Stimulated activated CD8-positive, alpha-beta memory T cell treated with anti-CD3 and anti-CD28 coated beads, Interleukin-15, amount 100 ng/mL, for 1 hour (primary cell): ENCODE data around the gene LONRF3.
"Not testable (repeated sequence)": the region's sequence is repeated elsewhere in the genome, so short reads cannot be mapped to it uniquely, and the experiment has no call there.

Experiments
- DNase-seq: peaks from one replicate; pipeline ENCODE4 v3.0.0-alpha.2; 2020; ENCODE audit warnings: low read depth

LONRF3 gene

GRCh38 chrX:118988911-118989310, 14.5 kb downstream of the LONRF3 start:
- no peak for DNase-seq

- DNase-seq = no peak
These were observed 15.5 kb downstream of the LONRF3 start for GRCh38 chrX:118989886-118990285.

GRCh38 chrX:118990512-118991227, 16.3 kb downstream of the LONRF3 start:
- no peak for DNase-seq

GRCh38 chrX:118992441-118993121, 18.2 kb downstream of the LONRF3 start:
- DNase-seq = not testable (repeated sequence)

- no peak for DNase-seq
These were observed 29.0 kb downstream of the LONRF3 start for GRCh38 chrX:119003462-119003861.

GRCh38 chrX:119004920-119005524, 30.6 kb downstream of the LONRF3 start:
- DNase-seq = peak; percentile 14

- no peak for DNase-seq
These were observed 32.9 kb downstream of the LONRF3 start for GRCh38 chrX:119007189-119007770.

- peak; percentile 2 for DNase-seq
These were observed 33.8 kb downstream of the LONRF3 start for GRCh38 chrX:119008110-119008744.

GRCh38 chrX:119009071-119009470, 34.7 kb downstream of the LONRF3 start:
- DNase-seq = no peak

GRCh38 chrX:119010491-119010890, 36.1 kb downstream of the LONRF3 start:
- no peak for DNase-seq

- no peak for DNase-seq
These were observed 38.7 kb downstream of the LONRF3 start for GRCh38 chrX:119013164-119013563.

GRCh38 chrX:119015407-119016237, 41.2 kb downstream of the LONRF3 start:
- DNase-seq = no peak

GRCh38 chrX:119017077-119017476, 42.7 kb downstream of the LONRF3 start:
- DNase-seq = no peak

GRCh38 chrX:119025900-119026299, 51.5 kb downstream of the LONRF3 start:
- no peak for DNase-seq

GRCh38 chrX:119026344-119026743, 51.9 kb downstream of the LONRF3 start:
- DNase-seq = not testable (repeated sequence)

- not testable (repeated sequence) for DNase-seq
These were observed 53.7 kb downstream of the LONRF3 start for GRCh38 chrX:119027960-119028732.

- no peak for DNase-seq
These were observed 54.4 kb downstream of the LONRF3 start for GRCh38 chrX:119028733-119029330.

- DNase-seq = not testable (repeated sequence)
These were observed 55.2 kb downstream of the LONRF3 start for GRCh38 chrX:119029656-119030055.

GRCh38 chrX:119030990-119031389, 56.6 kb downstream of the LONRF3 start:
- no peak for DNase-seq
